Stimulated activated CD8-positive, alpha-beta memory T cell treated with anti-CD3 and anti-CD28 coated beads, Interleukin-12 subunit alpha, Interleukin-12 subunit beta, amount 100 ng/mL, for 1 hour (primary cell): ENCODE measurements around the gene CEACAM8.
"Not testable (repeated sequence)": the region's sequence is repeated elsewhere in the genome, so short reads cannot be mapped to it uniquely, and the experiment has no call there.

Experiments used
- DNase-seq: peaks from one replicate; pipeline ENCODE4 v3.0.0-alpha.2; 2020; ENCODE audit warnings: low read depth

CEACAM8 gene

GRCh38 chr19:42573642-42574041 is 21.1 kb downstream of the CEACAM8 start:
- DNase-seq = no peak

GRCh38 chr19:42571116-42571515 is 23.6 kb downstream of the CEACAM8 start:
- DNase-seq = no peak

GRCh38 chr19:42569193-42569592 is 25.5 kb downstream of the CEACAM8 start:
- no peak for DNase-seq

GRCh38 chr19:42568006-42568405 is 26.7 kb downstream of the CEACAM8 start:
- DNase-seq = no peak

GRCh38 chr19:42567567-42567966 is 27.2 kb downstream of the CEACAM8 start:
- no peak for DNase-seq

GRCh38 chr19:42563352-42564210 is 31.1 kb downstream of the CEACAM8 start:
- no peak for DNase-seq

- DNase-seq = no peak
Observed at GRCh38 chr19:42561512-42561911, 33.2 kb downstream of the CEACAM8 start.

- DNase-seq = no peak
Observed at GRCh38 chr19:42560731-42561130, 34.0 kb downstream of the CEACAM8 start.

GRCh38 chr19:42558450-42559150 is 36.1 kb downstream of the CEACAM8 start:
- no peak for DNase-seq

GRCh38 chr19:42557386-42557871 is 37.3 kb downstream of the CEACAM8 start:
- DNase-seq = not testable (repeated sequence)

- no peak for DNase-seq
Observed at GRCh38 chr19:42555801-42556200, 38.9 kb downstream of the CEACAM8 start.

- DNase-seq = no peak
Observed at GRCh38 chr19:42555317-42555716, 39.4 kb downstream of the CEACAM8 start.

GRCh38 chr19:42554046-42554575 is 40.6 kb downstream of the CEACAM8 start:
- DNase-seq = no peak

- no peak for DNase-seq
Observed at GRCh38 chr19:42553292-42554045, 41.3 kb downstream of the CEACAM8 start.

- DNase-seq = no peak
Observed at GRCh38 chr19:42552086-42553065, 42.3 kb downstream of the CEACAM8 start.

GRCh38 chr19:42550521-42550920 is 44.2 kb downstream of the CEACAM8 start:
- DNase-seq = not testable (repeated sequence)

GRCh38 chr19:42549067-42549466 is 45.7 kb downstream of the CEACAM8 start:
- DNase-seq = not testable (repeated sequence)

GRCh38 chr19:42548552-42548951 is 46.2 kb downstream of the CEACAM8 start:
- DNase-seq = no peak

GRCh38 chr19:42547929-42548328 is 46.8 kb downstream of the CEACAM8 start:
- DNase-seq = no peak

- no peak for DNase-seq
Observed at GRCh38 chr19:42546831-42547500, 47.8 kb downstream of the CEACAM8 start.
